Measurements from ENCODE around the gene RNF103.

GRCh38 chr2:86623494-86624266 lies at the start of gene RNF103:
- no peak for TF ChIP-seq EZH2 (IDR thresholded peaks at IDR 0.05; ENCODE audit: borderline replicate concordance)
- TF ChIP-seq, protein P1, sequence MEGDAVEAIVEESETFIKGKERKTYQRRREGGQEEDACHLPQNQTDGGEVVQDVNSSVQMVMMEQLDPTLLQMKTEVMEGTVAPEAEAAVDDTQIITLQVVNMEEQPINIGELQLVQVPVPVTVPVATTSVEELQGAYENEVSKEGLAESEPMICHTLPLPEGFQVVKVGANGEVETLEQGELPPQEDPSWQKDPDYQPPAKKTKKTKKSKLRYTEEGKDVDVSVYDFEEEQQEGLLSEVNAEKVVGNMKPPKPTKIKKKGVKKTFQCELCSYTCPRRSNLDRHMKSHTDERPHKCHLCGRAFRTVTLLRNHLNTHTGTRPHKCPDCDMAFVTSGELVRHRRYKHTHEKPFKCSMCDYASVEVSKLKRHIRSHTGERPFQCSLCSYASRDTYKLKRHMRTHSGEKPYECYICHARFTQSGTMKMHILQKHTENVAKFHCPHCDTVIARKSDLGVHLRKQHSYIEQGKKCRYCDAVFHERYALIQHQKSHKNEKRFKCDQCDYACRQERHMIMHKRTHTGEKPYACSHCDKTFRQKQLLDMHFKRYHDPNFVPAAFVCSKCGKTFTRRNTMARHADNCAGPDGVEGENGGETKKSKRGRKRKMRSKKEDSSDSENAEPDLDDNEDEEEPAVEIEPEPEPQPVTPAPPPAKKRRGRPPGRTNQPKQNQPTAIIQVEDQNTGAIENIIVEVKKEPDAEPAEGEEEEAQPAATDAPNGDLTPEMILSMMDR (IDR thresholded peaks at IDR 0.05; ENCODE audit: poor library complexity), result no peak

Measured in hepatocyte (in vitro differentiated cells).